DMS79 treated with DMSO at 0.1 percent for 48 hours (cell line): ENCODE measurements around the gene RPL3.

Experiments
- DNase-seq: peaks from one replicate; lab custom pipeline; 2025; lab: John Stamatoyannopoulos, UW

Gene RPL3

DNA sequence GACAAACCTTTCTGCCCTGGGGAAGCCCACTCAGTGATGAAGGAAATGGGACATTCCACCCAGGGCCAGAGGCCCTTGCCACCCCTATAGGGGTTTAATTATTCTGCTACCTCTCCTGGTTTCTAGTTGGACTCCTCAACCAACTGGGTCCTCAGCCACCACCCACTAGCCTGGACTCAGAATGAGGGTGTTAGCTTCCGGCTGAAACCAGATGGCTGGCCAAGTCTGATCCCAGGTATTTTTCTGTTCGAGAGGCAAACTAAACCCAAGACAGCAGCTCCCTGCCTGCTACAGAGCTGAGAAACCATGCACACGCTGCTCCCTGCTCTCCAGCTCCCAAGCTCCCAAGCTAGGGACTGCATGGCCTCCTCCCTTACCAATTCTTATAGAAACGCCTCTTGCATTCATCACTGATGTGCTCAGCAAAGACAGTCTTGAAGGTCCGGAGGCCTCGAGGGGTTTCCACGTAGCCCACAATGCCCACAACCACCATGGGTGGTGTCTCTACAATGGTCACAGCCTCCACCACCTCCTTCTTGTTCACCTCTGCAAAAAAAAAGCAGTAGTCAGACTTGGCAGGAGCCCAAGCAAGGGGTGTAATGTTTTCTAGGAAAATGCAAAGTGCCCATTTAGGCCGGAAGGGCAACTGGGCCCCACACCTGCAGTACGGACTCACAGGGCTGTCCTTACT lies 2.2 kb downstream of the RPL3 start:
- no peak for DNase-seq

DNA sequence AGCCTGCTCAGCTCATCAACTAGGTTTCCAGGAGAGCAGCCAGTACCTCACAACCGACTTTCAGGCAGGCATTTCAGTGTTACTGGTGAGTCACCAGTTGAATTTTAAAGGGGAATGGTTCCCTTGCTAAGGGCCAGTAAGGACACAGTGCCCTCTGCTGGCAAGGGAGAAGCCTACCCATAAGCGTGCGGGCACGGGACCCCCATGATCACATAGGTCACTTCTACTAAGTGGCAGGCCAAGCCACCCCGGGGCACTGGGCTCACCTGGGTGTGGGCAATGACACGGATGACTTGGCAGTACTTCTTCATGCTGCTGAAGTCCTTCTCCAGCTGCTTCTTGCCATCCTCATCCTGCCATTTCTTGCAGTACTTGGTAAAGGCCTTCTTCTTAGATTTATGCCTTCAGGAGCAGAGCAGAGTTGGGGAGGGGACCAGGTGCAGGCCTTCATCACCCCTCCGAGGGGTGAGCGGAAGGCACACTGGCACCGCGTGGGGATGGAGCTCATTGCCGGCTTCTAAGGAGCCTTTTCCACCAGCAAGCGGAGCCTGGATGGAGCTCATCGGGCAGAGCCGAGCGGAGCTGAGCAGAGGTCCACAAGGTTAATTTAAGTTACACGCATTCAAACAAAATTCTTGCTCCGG lies 2.9 kb downstream of the RPL3 start:
- peak; percentile 6 for DNase-seq

GRCh38 chr22:39315389-39315788 lies 4.0 kb downstream of the RPL3 start:
- no peak for DNase-seq

DNA sequence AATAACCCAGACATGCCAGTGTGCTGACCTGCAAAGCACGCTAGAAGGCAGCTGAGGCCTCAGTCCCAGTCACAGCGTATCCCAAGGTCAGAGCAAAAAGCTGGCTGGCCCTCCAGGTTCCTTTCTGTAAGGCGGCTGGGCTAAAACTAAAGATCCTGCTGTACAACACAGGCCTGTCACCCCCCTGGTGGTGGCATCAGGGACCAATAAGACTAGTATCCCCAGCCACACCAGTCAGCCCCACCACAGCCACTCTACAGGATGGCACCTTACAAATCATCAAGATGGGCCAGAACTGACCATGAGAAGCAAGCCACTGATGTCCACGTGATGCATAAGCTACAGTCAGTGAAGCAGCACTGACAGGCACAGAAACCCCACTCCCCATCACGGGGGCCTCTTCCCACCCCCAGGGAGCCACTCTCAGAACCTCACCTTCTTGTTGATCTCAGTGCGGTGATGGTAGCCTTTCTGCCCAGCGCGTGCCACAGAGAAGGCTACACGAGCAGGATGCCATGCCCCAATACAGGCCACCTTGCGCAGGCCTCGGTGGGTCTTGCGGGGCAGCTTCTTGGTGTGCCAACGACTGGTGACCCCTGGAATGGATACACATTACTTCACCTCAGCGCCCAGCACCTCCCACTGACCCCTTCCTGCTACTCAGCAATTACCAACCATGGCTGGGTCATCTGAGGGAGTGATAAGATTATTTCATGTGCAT lies 5.0 kb downstream of the RPL3 start:
- DNase-seq: no peak

- no peak for DNase-seq
These were observed 6.0 kb downstream of the RPL3 start for GRCh38 chr22:39313258-39314001.

- DNase-seq: no peak
These were observed 7.0 kb downstream of the RPL3 start for GRCh38 chr22:39312410-39312809.

- DNase-seq: no peak
These were observed 7.6 kb downstream of the RPL3 start for GRCh38 chr22:39311592-39312400.

- no peak for DNase-seq
These were observed 9.3 kb downstream of the RPL3 start for GRCh38 chr22:39309881-39310714.

DNA sequence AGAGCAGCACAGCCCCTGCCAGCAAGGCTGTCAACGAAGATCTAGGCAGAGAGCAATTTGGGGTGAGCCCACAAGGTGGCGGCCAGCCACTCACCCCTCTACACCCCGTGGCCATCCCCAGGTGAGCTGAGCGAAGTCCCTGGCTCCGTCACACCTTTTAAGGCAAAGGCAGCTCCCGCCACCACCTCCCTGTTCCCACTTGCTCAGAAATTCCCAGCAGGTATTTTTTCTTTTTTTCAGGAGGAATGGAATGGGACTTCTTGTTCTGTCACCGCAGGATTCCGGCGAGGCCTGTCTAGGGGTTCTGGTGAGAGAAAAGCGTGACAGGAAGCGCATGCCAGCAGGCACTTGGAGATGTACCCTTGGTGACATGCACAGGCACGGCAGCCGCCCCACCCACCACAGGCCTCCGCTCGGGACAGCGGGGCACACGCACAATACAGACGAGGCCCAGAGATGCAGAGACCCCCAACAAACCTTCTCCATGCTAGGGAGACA lies 10.0 kb downstream of the RPL3 start:
- no peak for DNase-seq

DNA sequence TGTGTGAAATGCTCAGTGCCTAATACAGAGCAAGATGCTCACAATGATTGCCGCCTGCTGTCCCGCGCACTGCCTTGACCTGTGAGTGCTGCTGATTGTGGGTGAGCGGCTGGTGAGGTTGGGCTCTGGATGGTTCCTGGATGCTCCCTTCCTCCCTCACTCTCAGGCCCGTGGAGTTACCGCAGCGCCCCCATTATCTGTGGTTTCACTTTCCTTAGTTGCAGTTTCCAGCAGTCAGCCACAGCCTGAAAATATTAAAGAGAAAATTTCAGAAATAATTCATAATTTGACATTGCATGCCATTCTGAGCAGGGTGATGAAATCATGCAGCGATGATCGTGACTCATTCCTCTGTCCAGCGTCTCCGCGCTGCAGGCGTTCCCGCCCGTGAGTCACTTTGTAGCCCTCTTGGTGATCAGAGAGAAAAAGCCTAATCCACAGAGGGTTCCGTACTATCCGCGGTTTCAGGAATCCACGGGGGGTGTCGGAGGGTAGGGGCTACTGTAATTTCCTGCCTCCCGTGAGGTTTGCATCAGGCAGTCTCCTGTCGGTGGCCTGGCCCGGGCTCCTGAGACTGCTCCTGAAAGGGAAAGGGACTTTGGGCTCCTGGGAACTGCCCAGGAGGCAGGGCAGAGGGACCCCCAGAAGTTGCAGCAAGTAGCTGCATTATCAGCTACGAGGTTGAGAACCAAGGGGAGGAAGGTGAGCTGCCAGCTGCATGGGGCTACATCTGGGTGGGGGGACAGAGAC lies 10.6 kb downstream of the RPL3 start:
- no peak for DNase-seq

DNA sequence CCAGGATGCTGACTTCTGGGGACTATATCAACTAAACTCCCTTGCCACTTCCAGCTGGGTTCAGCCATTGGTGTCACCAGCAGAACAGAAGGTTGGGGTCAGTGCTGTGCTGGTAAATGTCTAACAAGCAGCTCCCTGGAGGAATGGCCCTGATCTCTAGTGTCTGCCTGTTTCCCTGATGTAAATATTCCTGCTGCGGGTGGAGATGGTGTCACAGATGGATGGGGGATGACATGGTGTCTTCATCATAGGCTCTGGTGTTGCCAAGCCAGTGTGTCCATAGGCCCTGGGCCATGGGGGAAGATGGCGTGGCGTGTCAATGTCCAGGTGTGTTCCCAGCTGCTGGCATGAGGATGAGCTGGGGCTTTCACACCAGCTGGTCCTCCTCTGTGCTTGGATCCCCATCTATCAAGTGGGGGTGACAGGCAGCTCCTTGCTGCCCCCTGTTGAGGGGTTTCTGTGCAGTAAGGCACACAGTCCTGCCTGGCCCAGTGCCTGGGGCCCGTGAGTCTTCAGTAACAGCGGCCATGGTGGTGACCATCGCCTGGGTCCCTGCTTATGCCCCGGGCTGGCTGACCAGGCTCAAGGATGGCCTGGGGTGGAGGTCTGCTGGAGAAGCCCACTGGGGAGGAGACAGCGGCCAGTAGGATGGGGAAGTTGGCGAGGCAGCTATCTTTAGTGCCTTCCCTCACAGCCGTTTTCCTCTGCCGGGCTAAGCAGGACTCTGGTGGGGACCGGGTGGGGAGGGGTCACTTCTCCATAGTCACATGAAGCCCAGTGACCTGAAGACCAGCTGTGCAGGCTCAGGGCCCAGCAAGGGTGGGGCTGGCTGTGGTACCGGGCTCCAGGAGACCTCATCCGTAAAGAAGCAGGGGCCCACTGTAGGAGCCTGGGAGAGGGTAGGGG lies 12.7 kb downstream of the RPL3 start:
- DNase-seq: no peak

- DNase-seq: no peak
These were observed 15.3 kb downstream of the RPL3 start for GRCh38 chr22:39303892-39304671.

DNA sequence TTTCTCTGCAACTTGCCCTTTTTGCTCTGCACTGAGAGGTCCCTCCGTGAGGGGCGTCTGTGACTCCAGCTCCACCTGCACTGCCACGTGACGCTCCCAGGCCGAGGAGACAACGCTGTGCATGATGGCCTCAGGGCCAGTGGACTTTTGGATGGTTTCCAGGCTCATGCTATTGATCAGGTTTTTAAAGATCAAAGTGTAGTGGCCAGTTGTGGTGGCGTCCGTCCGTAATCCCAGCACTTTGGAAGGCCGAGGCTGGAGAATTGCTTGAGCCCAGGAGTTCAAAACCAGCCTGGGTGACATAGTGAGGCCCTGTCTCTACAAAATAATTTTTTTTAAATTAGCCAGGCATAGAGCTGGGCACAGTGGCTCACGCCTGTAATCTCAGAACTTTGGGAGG lies 16.1 kb downstream of the RPL3 start:
- DNase-seq: no peak

GRCh38 chr22:39302431-39302960 lies 16.9 kb downstream of the RPL3 start:
- no peak for DNase-seq

DNA sequence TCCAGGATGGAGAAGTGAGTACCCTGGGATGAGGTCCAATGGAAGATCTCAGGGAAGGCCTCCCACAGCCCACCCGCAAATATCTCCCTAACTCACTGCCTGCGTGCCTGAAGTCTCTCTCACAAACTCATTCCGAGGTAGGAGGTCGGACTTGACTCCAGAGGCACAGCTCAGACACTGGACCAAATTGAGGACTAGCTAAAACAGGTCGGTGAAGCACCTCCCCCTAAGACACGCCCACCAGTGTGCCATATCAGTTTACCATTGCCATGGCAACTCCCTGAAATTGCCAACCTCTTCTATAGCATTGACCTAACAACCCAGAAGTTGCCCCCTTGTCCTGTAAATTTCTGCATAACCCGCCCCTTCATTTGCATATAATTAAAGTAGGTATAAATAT lies 17.5 kb downstream of the RPL3 start:
- DNase-seq: no peak

- no peak for DNase-seq
These were observed 18.3 kb downstream of the RPL3 start for GRCh38 chr22:39301108-39301507.

DNA sequence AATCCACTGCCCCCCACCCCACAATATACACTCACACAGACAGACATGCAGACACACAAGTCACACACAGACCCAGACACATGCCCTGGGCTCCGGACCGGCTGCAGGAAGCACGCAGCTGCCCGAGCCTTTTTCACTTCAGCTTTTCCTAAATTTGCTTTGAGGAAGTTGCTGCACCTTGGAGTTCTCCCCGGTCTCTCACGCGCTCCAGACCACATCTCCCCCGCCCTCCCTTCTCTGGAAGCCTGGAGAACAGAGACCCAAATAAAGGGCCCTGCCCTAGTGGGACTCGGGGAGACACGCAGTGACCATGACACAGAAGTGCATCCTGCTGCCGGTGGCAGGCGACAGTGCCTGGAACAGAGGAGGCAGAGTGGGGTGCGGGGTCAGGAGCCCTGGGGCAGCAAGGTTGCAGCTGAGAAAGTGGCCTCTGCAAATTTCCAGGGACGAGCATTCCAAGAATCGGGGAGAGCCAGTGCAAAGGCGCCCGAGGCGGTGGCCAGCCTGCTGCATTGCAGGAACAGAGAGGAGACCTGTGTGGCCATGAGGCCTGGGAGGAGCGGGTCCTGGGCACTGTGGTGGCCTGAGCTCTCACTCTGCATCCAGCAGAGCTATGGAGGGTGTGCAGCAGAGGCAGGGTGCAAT lies 19.1 kb downstream of the RPL3 start:
- DNase-seq: no peak
